Heart left ventricle (tissue), 13 donors: ENCODE results near the gene RNF13.

ENCODE experiments used
- POLR2A ChIP-seq, 2 donors: fragments of 450-650 bp; IDR thresholded peaks; one replicate each; pipeline ENCODE4 v1.6.1; 2017; ENCODE audit warnings: antibody characterized with exemption in 2 of 2, mild to moderate bottlenecking in 2 of 2, moderate library complexity in 2 of 2
- TF ChIP-seq, protein P1 (sequence below), 12 donors: fragments of 200-600 bp; sonication (generic) in 4 of 12; IDR thresholded peaks; one replicate each; pipeline versions ENCODE4 v1.5.0 to v1.8.0; 2018 to 2022; ENCODE audit warnings: antibody characterized with exemption in 12 of 12, mild to moderate bottlenecking in 5 of 12
- donor health status: ischemic (EF 13 %, LVEDD 7.1; RV severe dilation, severe dysfunction).
- donor health status: DM: no; HTN: yes; CAD: no.
- donor health status: DM: no; HTN: no; CAD: no.
- donor health status: ischemic (EF 25% LVEDD 6.9; RV normal size, moderate dysfunction).
- donor health status: ischemic (EF 25% LVEDD 5.7; RV mildly dilated, moderate dysfunction).
- donor health status: ischemic (EF 35%, LVEDD 5.7; RV mildly dilated, moderate dysfunction).
- donor health status: nonischemic (EF 11% LVEDD 7.7; RV severe dilation, severe dysfunction).
- donor health status: DM: yes; HTN: yes; CAD: no.
- donor health status: PGD.
- donor health status: ischemic (EF 29% LVEDD 5.4; RV normal size, mild dysfunction).
- donor health status: nonischemic (EF 23%, LVEDD 6.1; RV moderate dilation, normal function).

DNA sequence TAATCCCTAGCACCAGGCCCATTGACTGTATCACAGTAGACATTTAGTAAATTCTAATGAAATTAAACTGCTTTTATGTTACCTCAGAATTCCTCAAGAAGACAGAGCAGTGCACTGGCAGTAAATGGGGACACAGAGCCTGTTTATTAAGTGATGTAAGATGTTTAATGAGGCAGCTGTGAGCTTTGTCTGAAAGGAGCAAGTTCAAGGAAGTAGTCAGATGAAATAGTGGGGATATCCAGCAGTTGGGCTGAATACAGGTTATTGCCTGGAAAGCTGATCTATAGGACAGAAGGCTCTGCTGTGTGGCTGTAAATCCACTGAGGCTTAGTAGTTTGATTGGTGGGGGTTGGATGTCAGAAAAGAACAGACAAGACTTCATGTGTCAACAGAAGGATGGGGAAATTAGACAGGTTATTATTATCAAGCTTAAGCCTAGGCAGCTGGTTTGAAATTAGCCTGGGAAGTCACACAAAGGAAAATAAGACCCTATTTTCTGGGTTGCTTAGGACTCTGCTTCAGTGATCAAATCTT lies 95.5 kb downstream of the RNF13 start:
- TF ChIP-seq, protein P1, sequence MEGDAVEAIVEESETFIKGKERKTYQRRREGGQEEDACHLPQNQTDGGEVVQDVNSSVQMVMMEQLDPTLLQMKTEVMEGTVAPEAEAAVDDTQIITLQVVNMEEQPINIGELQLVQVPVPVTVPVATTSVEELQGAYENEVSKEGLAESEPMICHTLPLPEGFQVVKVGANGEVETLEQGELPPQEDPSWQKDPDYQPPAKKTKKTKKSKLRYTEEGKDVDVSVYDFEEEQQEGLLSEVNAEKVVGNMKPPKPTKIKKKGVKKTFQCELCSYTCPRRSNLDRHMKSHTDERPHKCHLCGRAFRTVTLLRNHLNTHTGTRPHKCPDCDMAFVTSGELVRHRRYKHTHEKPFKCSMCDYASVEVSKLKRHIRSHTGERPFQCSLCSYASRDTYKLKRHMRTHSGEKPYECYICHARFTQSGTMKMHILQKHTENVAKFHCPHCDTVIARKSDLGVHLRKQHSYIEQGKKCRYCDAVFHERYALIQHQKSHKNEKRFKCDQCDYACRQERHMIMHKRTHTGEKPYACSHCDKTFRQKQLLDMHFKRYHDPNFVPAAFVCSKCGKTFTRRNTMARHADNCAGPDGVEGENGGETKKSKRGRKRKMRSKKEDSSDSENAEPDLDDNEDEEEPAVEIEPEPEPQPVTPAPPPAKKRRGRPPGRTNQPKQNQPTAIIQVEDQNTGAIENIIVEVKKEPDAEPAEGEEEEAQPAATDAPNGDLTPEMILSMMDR (IDR thresholded peaks at IDR 0.05) = no peak
- TF ChIP-seq POLR2A (IDR thresholded peaks at IDR 0.05) = no peak
